ENCODE results near the gene IKZF1. TPM values are rescaled to one million over a fixed set of nuclear protein-coding genes. Genes with fewer than 3 reads are reported as not detected.

IKZF1 gene
- total and polyA plus RNA-seq, 9 of the 15 experiments (the other 6 are each of a cell fraction or from before 2014, with no cell fraction given): 12.6 to 85.3 (median 44.7) TPM

DNA sequence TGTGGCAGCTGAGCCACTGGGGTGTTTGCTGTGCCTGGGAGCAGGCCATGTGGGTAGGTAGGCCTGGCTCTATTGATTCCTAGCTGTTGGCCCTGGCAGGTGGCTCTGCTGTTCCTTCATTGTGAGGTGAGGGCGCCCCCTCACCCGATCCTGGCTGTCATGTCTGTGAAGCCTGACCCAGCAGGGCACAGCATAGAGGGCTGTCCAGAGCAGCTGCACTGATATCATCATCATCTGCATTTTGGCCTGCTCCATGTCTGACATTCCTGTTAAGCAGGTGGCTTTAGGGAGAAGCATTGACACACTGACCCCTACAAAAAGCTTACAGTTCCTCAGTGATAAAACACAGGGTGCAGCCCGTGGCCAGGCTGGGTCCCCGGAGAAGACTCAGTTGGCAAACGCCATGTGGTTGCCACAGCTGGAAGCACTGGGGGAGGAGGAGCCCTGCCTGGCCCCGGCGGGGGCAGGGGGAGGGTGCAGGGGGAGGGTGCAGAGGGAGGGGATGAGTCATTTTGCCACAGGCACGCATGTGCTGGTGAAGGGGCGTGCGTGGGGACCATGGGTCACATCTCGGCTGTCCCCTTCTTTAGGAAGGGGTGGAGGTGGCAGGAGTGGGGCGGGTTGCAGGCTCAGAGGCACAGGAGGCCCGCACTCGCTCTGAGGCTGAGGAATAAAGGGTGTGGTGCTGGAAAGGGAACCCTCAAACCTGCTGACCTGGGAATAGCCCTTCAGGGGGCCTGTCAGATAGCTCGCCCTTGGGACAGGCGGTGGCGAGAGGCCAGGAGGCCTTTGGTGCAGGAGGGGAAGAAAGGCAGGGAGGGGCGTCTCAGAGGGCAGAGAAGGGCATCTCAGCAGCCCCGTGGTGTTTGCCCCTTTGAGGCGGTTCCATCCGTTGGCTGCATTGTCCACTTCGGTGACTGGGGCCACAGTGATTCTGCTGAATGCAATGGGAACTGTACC is 31.6 kb downstream of the IKZF1 start (continued):
- TF ChIP-seq NFYB (IDR thresholded peaks at IDR 0.05; ENCODE audit: extremely low read depth, insufficient read length) (no peak), PATZ1 (CRISPR knock-in tag; IDR thresholded peaks at IDR 0.05; ENCODE audit: borderline replicate concordance) (no peak), GTF2E2 (tag; IDR thresholded peaks at IDR 0.05) (no peak), RBM34 (IDR thresholded peaks at IDR 0.05; ENCODE audit: borderline replicate concordance, insufficient read depth, low read length) (no peak), ZNF217 (CRISPR knock-in tag; IDR thresholded peaks at IDR 0.05) (no peak), GATAD2A (IDR thresholded peaks at IDR 0.05) (no peak), GTF2F1 (IDR thresholded peaks at IDR 0.05; ENCODE audit: low read depth, low read length) (no peak), RREB1 (CRISPR knock-in tag; IDR thresholded peaks at IDR 0.05) (no peak), NCOA4 (IDR thresholded peaks at IDR 0.05; ENCODE audit: partially characterized antibody) (no peak), TEAD4 (IDR thresholded peaks at IDR 0.05; ENCODE audit: low read length) (peak; percentile 33; the same call in 1 of the 2 replicates), TEAD4 (CRISPR knock-in tag; IDR thresholded peaks at IDR 0.05; ENCODE audit: borderline replicate concordance) (no peak)
- TF ChIP-seq, protein P1, sequence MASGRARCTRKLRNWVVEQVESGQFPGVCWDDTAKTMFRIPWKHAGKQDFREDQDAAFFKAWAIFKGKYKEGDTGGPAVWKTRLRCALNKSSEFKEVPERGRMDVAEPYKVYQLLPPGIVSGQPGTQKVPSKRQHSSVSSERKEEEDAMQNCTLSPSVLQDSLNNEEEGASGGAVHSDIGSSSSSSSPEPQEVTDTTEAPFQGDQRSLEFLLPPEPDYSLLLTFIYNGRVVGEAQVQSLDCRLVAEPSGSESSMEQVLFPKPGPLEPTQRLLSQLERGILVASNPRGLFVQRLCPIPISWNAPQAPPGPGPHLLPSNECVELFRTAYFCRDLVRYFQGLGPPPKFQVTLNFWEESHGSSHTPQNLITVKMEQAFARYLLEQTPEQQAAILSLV (tag; IDR thresholded peaks at IDR 0.05): no peak
- TF ChIP-seq, protein P2, sequence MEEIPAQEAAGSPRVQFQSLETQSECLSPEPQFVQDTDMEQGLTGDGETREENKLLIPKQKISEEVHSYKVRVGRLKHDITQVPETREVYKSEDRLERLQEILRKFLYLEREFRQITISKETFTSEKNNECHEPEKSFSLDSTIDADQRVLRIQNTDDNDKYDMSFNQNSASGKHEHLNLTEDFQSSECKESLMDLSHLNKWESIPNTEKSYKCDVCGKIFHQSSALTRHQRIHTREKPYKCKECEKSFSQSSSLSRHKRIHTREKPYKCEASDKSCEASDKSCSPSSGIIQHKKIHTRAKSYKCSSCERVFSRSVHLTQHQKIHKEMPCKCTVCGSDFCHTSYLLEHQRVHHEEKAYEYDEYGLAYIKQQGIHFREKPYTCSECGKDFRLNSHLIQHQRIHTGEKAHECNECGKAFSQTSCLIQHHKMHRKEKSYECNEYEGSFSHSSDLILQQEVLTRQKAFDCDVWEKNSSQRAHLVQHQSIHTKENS (CRISPR knock-in tag; IDR thresholded peaks at IDR 0.05): no peak
